MCF 10A (cell line): ENCODE results near the gene PLEKHA4. TPM values are rescaled to one million over a fixed set of nuclear protein-coding genes. Genes with fewer than 3 reads are reported as not detected.

Source experiments
- BruUV-seq: library from RNA; stranded (reverse); fragments of 400-500 nt; replicated peaks from 2 replicates; lab custom pipeline; 2021; lab: Mats Ljungman, UMichigan
- CTCF ChIA-PET: fragments of 300-600 bp; sonication (Branson Sonifier 250); formaldehyde crosslinking; extraction: SDS; loops from one replicate; lab custom pipeline; 2021; ENCODE audit warnings: antibody characterized with exemption, inconsistent platforms; lab: Yijun Ruan, JAX
- POLR2A ChIA-PET: fragments of 300-600, 350-650 bp; sonication (Branson Sonifier 250); formaldehyde crosslinking; extraction: SDS; loops from one replicate; lab custom pipeline; 2020; ENCODE audit warnings: antibody characterized with exemption, inconsistent platforms; lab: Yijun Ruan, JAX
- DNase-seq: peaks from one replicate; pipeline ENCODE4 v3.0.0-alpha.2; 2018; ENCODE audit not compliant: unreplicated experiment
- H3K27ac Mint-ChIP-seq: one replicate; pipeline ENCODE4 v1.8.0; 2022; ENCODE audit warnings: mild to moderate bottlenecking, low read depth, mixed read lengths; ENCODE audit not compliant: unreplicated experiment
- H3K27me3 Mint-ChIP-seq: one replicate; pipeline ENCODE4 v1.8.0; 2022; ENCODE audit warnings: mixed read lengths; ENCODE audit not compliant: insufficient read depth, unreplicated experiment
- H3K36me3 Mint-ChIP-seq: one replicate; pipeline ENCODE4 v1.8.0; 2022; ENCODE audit warnings: mild to moderate bottlenecking, moderate library complexity, mixed read lengths; ENCODE audit not compliant: insufficient read depth, unreplicated experiment
- H3K4me1 Mint-ChIP-seq: one replicate; pipeline ENCODE4 v1.8.0; 2022; ENCODE audit warnings: mixed read lengths; ENCODE audit not compliant: insufficient read depth, unreplicated experiment
- H3K4me3 Mint-ChIP-seq: one replicate; pipeline ENCODE4 v1.8.0; 2022; ENCODE audit warnings: mild to moderate bottlenecking, moderate library complexity, mixed read lengths; ENCODE audit not compliant: unreplicated experiment
- H3K9me3 Mint-ChIP-seq: one replicate; pipeline ENCODE4 v1.8.0; 2022; ENCODE audit warnings: mixed read lengths; ENCODE audit not compliant: unreplicated experiment
- intact Hi-C: fragments of 100-400 bp; cut with micrococcal nuclease; formaldehyde crosslinking; loops from 2 replicates; pipeline ENCODE4 v1.14.1; 2022
- total RNA-seq: library from RNA; stranded (reverse); gene quantifications from 2 replicates; pipeline ENCODE4 v1.2.3, GENCODE V29; 2022
- TF ChIP-seq, protein P1 (sequence below): fragments of 200-600 bp; IDR thresholded peaks from one replicate; pipeline ENCODE4 v1.8.0; 2022; ENCODE audit warnings: antibody characterized with exemption, mild to moderate bottlenecking; ENCODE audit not compliant: unreplicated experiment

Gene PLEKHA4
- total RNA-seq, 1 experiment from 2014 or later = 11.9 TPM

DNA sequence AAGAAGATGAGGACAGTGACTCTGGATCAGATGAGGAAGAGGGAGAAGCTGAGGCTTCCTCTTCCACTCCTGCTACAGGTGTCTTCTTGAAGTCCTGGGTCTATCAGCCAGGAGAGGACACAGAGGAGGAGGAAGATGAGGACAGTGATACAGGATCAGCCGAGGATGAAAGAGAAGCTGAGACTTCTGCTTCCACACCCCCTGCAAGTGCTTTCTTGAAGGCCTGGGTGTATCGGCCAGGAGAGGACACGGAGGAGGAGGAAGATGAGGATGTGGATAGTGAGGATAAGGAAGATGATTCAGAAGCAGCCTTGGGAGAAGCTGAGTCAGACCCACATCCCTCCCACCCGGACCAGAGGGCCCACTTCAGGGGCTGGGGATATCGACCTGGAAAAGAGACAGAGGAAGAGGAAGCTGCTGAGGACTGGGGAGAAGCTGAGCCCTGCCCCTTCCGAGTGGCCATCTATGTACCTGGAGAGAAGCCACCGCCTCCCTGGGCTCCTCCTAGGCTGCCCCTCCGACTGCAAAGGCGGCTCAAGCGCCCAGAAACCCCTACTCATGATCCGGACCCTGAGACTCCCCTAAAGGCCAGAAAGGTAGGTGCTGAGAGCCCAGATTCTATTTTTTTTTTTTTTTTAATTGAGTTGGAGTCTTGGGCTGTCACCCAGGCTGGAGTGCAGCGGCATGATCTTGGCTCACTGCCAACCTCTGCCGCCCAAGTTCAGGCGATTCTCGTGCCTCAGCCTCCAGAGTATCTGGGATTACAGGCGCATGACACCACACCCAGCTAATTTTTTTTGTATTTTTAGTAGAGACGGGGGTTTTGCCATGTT lies 6.1 kb upstream of the PLEKHA4 start:
- TSS peak; percentile 43 for BruUV-seq
- no peaks in the 10 kb centered on the region for H3K9me3 Mint-ChIP-seq
- CTCF ChIA-PET = interaction anchor here (0.6 to 0.8 kb wide), 2 partner anchors 10 to 217 kb away, joined by 3 read pairs; no protein-coding TSS in a partner anchor
- H3K27ac Mint-ChIP-seq = peak overlapping the region; percentile 100
- POLR2A ChIA-PET = interaction anchor here (0.6 to 5.4 kb wide), 11 partner anchors 19 to 255 kb away, joined by 3 to 54 read pairs (median 4); partner anchors contain the start of genes BAX, BCAT2, DHDH and FTL
- peak overlapping the region; percentile 98 for H3K4me3 Mint-ChIP-seq
- peak; percentile 46 for DNase-seq
- TF ChIP-seq, protein P1, sequence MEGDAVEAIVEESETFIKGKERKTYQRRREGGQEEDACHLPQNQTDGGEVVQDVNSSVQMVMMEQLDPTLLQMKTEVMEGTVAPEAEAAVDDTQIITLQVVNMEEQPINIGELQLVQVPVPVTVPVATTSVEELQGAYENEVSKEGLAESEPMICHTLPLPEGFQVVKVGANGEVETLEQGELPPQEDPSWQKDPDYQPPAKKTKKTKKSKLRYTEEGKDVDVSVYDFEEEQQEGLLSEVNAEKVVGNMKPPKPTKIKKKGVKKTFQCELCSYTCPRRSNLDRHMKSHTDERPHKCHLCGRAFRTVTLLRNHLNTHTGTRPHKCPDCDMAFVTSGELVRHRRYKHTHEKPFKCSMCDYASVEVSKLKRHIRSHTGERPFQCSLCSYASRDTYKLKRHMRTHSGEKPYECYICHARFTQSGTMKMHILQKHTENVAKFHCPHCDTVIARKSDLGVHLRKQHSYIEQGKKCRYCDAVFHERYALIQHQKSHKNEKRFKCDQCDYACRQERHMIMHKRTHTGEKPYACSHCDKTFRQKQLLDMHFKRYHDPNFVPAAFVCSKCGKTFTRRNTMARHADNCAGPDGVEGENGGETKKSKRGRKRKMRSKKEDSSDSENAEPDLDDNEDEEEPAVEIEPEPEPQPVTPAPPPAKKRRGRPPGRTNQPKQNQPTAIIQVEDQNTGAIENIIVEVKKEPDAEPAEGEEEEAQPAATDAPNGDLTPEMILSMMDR = no peak
- no peaks in the 10 kb centered on the region for H3K27me3 Mint-ChIP-seq
- H3K36me3 Mint-ChIP-seq = peaks cover 77% of the 10 kb centered on the region
- peaks cover 29% of the 10 kb centered on the region for H3K4me1 Mint-ChIP-seq
- intact Hi-C loops = loop anchor here (2.0 to 5.0 kb wide), 2 partner anchors 78 to 90 kb away; partner anchors contain the start of genes BAX and FTL

DNA sequence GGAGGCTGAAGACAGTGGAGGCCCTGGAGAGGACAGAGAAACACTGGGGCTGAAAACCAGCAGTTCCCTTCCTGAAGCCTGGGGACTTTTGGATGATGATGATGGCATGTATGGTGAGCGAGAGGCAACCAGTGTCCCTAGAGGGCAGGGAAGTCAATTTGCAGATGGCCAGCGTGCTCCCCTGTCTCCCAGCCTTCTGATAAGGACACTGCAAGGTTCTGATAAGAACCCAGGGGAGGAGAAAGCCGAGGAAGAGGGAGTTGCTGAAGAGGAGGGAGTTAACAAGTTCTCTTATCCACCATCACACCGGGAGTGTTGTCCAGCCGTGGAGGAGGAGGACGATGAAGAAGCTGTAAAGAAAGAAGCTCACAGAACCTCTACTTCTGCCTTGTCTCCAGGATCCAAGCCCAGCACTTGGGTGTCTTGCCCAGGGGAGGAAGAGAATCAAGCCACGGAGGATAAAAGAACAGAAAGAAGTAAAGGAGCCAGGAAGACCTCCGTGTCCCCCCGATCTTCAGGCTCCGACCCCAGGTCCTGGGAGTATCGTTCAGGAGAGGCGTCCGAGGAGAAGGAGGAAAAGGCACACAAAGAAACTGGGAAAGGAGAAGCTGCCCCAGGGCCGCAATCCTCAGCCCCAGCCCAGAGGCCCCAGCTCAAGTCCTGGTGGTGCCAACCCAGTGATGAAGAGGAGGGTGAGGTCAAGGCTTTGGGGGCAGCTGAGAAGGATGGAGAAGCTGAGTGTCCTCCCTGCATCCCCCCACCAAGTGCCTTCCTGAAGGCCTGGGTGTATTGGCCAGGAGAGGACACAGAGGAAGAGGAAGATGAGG lies 5.3 kb upstream of the PLEKHA4 start:
- H3K27me3 Mint-ChIP-seq = no peaks in the 10 kb centered on the region
- ChIA-PET CTCF (interaction anchor here (0.6 to 0.8 kb wide), 3 partner anchors 9 to 242 kb away, joined by 3 read pairs; no protein-coding TSS in a partner anchor), POLR2A (interaction anchor here (0.6 to 5.4 kb wide), 11 partner anchors 15 to 330 kb away, joined by 3 to 54 read pairs (median 4); partner anchors contain the start of genes BAX, BCAT2, FTL and GYS1)
- TF ChIP-seq, protein P1 = no peak
- no peaks in the 10 kb centered on the region for H3K9me3 Mint-ChIP-seq
- DNase-seq = no peak
- H3K36me3 Mint-ChIP-seq = peaks cover 69% of the 10 kb centered on the region
- H3K4me1 Mint-ChIP-seq = peaks cover 29% of the 10 kb centered on the region
- BruUV-seq = no TSS peak
- H3K4me3 Mint-ChIP-seq = peak overlapping the region; percentile 98
- peak overlapping the region; percentile 100 for H3K27ac Mint-ChIP-seq
- intact Hi-C loops = loop anchor here (2.0 kb wide), 1 partner anchor 91 kb away; the partner anchor contains the start of gene FTL

DNA sequence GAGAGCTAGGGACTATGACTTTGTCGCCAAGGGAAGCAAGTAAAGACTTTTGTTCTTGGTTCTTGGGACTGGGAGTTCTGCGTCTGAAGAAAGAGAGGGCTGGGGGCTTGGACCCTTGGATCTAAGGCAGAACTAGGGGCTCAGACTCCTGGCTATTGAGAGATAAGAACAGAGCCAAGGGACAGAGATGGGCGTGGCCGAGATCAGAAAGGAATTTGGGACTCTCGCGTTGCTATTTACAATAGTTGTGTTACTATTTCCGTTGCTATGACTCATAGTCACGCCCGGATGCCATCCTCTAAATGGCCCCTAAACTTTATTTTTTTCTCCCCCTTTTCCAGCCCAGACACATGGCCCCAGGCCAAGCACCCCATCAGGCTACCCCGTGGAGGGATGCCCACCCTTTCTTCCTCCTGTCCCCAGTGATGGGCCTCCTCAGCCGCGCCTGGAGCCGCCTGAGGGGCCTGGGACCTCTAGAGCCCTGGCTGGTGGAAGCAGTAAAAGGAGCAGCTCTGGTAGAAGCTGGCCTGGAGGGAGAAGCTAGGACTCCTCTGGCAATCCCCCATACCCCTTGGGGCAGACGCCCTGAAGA lies 4.6 kb upstream of the PLEKHA4 start:
- peak; percentile 95 for DNase-seq
- TF ChIP-seq, protein P1 = no peak

More for the DNA sequence above, 4.6 kb upstream of the PLEKHA4 start:
- no peaks in the 10 kb centered on the region for H3K27me3 Mint-ChIP-seq
- intact Hi-C loops = no loop called here
- H3K4me1 Mint-ChIP-seq = peaks cover 36% of the 10 kb centered on the region
- POLR2A ChIA-PET = interaction anchor here (0.6 to 5.4 kb wide), 24 partner anchors 8 to 1742 kb away, joined by 3 to 54 read pairs (median 6); partner anchors contain the start of genes BAX, BCAT2, FTL and GYS1
- H3K36me3 Mint-ChIP-seq = peaks cover 62% of the 10 kb centered on the region
- peak overlapping the region; percentile 98 for H3K4me3 Mint-ChIP-seq
- no peaks in the 10 kb centered on the region for H3K9me3 Mint-ChIP-seq
- peak overlapping the region; percentile 100 for H3K27ac Mint-ChIP-seq
- TSS peak; percentile 66 for BruUV-seq
- CTCF ChIA-PET = interaction anchor here (0.6 to 1.2 kb wide), 3 partner anchors 28 to 241 kb away, joined by 3 to 4 read pairs (median 4); no protein-coding TSS in a partner anchor
